Hepatocyte (in vitro differentiated cells): ENCODE data around the gene GPR65. TPM values are rescaled to one million over a fixed set of nuclear protein-coding genes. Genes with fewer than 3 reads are reported as not detected.

Source experiments
- DNase-seq: peaks from one replicate; pipeline ENCODE4 v3.0.0-alpha.2; 2016; ENCODE audit warnings: low spot score
- H2AFZ ChIP-seq: fragments of 200-600 bp; sonication (generic); 2 replicates; pipeline ENCODE4 v1.6.0; 2016; ENCODE audit warnings: antibody characterized with exemption, mild to moderate bottlenecking
- H3K27ac ChIP-seq: fragments of 200-600 bp; sonication (generic); 2 replicates; pipeline ENCODE4 v1.5.1; 2016; ENCODE audit warnings: mild to moderate bottlenecking
- H3K27me3 ChIP-seq: fragments of 200-600 bp; sonication (generic); 2 replicates; pipeline ENCODE4 v1.6.1; 2016
- H3K36me3 ChIP-seq: fragments of 200-600 bp; sonication (generic); replicated peaks from 2 replicates; pipeline ENCODE4 v1.5.1; 2016; ENCODE audit warnings: low read depth; ENCODE audit not compliant: insufficient read depth
- H3K4me1 ChIP-seq: fragments of 200-600 bp; sonication (generic); 2 replicates; pipeline ENCODE4 v1.5.1; 2016; ENCODE audit warnings: mild to moderate bottlenecking, moderate library complexity; ENCODE audit not compliant: insufficient read depth
- H3K4me2 ChIP-seq: fragments of 200-600 bp; sonication (generic); 2 replicates; pipeline ENCODE4 v1.6.0; 2016
- H3K4me3 ChIP-seq: fragments of 200-600 bp; sonication (generic); 2 replicates; pipeline ENCODE4 v1.5.1; 2016; ENCODE audit warnings: mild to moderate bottlenecking
- H3K79me2 ChIP-seq: fragments of 200-600 bp; sonication (generic); 2 replicates; pipeline ENCODE4 v1.6.0; 2017; ENCODE audit warnings: mild to moderate bottlenecking
- H3K9me2 ChIP-seq: fragments of 200-600 bp; sonication (generic); replicated peaks from 2 replicates; pipeline ENCODE4 v1.6.0; 2017; ENCODE audit warnings: mild to moderate bottlenecking; ENCODE audit not compliant: insufficient read depth
- H3K9me3 ChIP-seq: fragments of 200-600 bp; sonication (generic); 2 replicates; pipeline ENCODE4 v1.5.1; 2016; ENCODE audit warnings: low read depth, mild to moderate bottlenecking
- H4K20me1 ChIP-seq: fragments of 200-600 bp; sonication (generic); 2 replicates; pipeline ENCODE4 v1.6.0; 2016; ENCODE audit warnings: mild to moderate bottlenecking; ENCODE audit not compliant: insufficient read depth, poor library complexity, severe bottlenecking
- EZH2 ChIP-seq: fragments of 200-600 bp; sonication (generic); IDR thresholded peaks from 2 replicates; pipeline ENCODE4 v1.6.1; 2016; ENCODE audit warnings: antibody characterized with exemption, mild to moderate bottlenecking, borderline replicate concordance
- EZH2phosphoT487 ChIP-seq: fragments of 200-600 bp; sonication (generic); IDR thresholded peaks from one replicate; pipeline ENCODE4 v1.6.1; 2018; ENCODE audit warnings: antibody characterized with exemption, mild to moderate bottlenecking, low read depth, moderate library complexity; ENCODE audit not compliant: unreplicated experiment, severe bottlenecking
- WGBS: methylation state at CpG from one replicate; pipeline ENCODE4 v1.1.6; 2016; ENCODE audit warnings: low lambda C conversion rate; ENCODE audit errors: missing lambda C conversion rate; 5-methylcytosine and 5-hydroxymethylcytosine counted together
- polyA plus RNA-seq: library from polyadenylated mRNA; unstranded; fragments of >200 nt; fragmentation: Nextera tagmentation; extraction: Ambion mirVana; gene quantifications from 2 replicates; pipeline ENCODE4 v1.2.1, GENCODE V29; 2016
- total RNA-seq: library from RNA; depleted of rRNA; stranded (reverse); fragments of >200 nt; gene quantifications from 2 replicates; pipeline ENCODE4 v1.2.3, GENCODE V29; 2014
- TF ChIP-seq, protein P1 (sequence below): fragments of 200-600 bp; sonication (generic); IDR thresholded peaks from 2 replicates; pipeline ENCODE4 v1.5.1; 2016; ENCODE audit warnings: antibody characterized with exemption, mild to moderate bottlenecking; ENCODE audit not compliant: poor library complexity

GPR65 gene
- total RNA-seq (0.04 and 0.10 TPM in 2 replicates), polyA plus RNA-seq (0.13 and 0.22 TPM in 2 replicates)

- no peak for DNase-seq
- H2AFZ ChIP-seq, result no peak within 1 kb of the TSS
- no peaks in the 10 kb centered on the region for H3K79me2 ChIP-seq
- no peak for TF ChIP-seq EZH2phosphoT487
- TF ChIP-seq, protein P1, sequence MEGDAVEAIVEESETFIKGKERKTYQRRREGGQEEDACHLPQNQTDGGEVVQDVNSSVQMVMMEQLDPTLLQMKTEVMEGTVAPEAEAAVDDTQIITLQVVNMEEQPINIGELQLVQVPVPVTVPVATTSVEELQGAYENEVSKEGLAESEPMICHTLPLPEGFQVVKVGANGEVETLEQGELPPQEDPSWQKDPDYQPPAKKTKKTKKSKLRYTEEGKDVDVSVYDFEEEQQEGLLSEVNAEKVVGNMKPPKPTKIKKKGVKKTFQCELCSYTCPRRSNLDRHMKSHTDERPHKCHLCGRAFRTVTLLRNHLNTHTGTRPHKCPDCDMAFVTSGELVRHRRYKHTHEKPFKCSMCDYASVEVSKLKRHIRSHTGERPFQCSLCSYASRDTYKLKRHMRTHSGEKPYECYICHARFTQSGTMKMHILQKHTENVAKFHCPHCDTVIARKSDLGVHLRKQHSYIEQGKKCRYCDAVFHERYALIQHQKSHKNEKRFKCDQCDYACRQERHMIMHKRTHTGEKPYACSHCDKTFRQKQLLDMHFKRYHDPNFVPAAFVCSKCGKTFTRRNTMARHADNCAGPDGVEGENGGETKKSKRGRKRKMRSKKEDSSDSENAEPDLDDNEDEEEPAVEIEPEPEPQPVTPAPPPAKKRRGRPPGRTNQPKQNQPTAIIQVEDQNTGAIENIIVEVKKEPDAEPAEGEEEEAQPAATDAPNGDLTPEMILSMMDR, result no peak
- TF ChIP-seq EZH2, result no peak
- H3K9me2 ChIP-seq, result no peaks in the 10 kb centered on the region
- H3K27ac ChIP-seq, result no peak within 1 kb of the TSS
- no peaks in the 10 kb centered on the region for H3K4me1 ChIP-seq
- H3K4me2 ChIP-seq, result no peak within 1 kb of the TSS
- no peaks in the 10 kb centered on the region for H3K36me3 ChIP-seq
- H3K4me3 ChIP-seq, result no peak within 1 kb of the TSS
- H3K9me3 ChIP-seq, result no peaks in the 10 kb centered on the region
- WGBS, result 87% methylated on average over 3 of the region's 3 CpGs
- no peaks in the 10 kb centered on the region for H3K27me3 ChIP-seq
- H4K20me1 ChIP-seq, result no peaks in the 10 kb centered on the region
Observed at GRCh38 chr14:88005050-88005481, at the start of gene GPR65. Gene GPR65 (plus strand): TSS chr14:88005135. CDS start chr14:88010848, 5,713 bp downstream.

DNA sequence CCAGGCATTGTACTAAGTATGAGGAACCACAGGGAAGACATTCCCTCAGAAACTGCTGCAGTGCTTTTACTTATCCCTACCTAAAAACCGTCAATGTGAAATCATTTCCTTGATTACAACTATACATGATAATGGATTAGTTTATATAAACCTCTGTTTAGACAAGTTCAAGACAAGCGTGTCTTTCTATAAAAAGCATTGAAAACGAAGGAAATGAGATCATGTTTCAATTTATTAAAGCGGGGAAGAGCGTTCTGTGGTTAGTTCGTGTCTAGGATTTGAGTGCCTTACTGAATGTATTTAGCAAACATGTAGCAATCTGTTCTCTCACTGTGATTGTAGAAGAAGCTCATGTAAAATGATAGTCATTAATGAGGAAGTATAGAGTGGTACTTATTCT is 49.4 kb upstream of the GPR65 start:
- H3K27me3 ChIP-seq, result no peaks in the 10 kb centered on the region
- H3K9me2 ChIP-seq, result no peaks in the 10 kb centered on the region
- H2AFZ ChIP-seq, result no peak overlapping the region
- no peak for DNase-seq
- H3K27ac ChIP-seq, result no peak overlapping the region
- peak overlapping the region; percentile 15 for H3K4me2 ChIP-seq
- H3K4me1 ChIP-seq, result no peaks in the 10 kb centered on the region
- no peaks in the 10 kb centered on the region for H3K79me2 ChIP-seq
- WGBS, result 57% methylated on average over 6 of the region's 6 CpGs
- H3K9me3 ChIP-seq, result no peaks in the 10 kb centered on the region
- TF ChIP-seq EZH2phosphoT487 (no peak), EZH2 (no peak)
- TF ChIP-seq, protein P1, result no peak
- H4K20me1 ChIP-seq, result no peaks in the 10 kb centered on the region
- no peak overlapping the region for H3K4me3 ChIP-seq
- no peaks in the 10 kb centered on the region for H3K36me3 ChIP-seq

DNA sequence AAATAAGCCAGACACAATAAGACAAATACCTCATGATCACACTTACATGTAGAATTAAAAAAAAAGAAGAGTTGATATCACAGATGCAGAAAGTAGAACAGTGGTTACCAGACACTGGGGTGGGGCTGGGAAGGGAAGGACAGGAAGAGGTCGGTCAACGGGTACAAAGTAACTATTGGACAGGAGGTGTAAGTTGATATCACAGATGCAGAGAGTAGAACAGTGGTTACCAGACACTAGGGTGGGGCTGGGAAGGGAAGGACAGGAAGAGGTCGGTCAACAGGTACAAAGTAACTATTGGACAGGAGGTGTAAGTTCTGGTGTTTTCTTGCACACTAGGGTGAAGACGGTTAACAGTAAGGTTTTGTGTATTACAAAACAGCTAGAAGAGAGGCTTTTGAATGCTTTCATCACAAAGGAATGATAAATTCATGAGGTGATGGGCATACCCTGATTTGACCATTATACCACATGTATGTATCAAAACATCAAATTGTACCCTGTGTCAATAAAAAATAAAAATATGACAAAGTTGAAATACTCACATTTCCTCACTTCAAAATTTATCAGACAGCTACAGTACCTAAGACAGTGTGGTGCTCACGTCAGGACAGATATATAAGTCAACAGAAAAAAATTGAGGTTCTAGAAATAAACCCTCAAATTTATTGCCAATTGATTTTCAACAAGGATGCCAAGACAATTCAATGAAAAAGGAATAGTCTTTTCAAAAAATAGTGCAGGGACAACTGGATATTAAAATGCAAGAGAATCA is 44.7 kb upstream of the GPR65 start:
- H3K4me3 ChIP-seq, result no peak overlapping the region
- H3K9me3 ChIP-seq, result no peaks in the 10 kb centered on the region
- no peaks in the 10 kb centered on the region for H4K20me1 ChIP-seq
- no peak overlapping the region for H2AFZ ChIP-seq
- no peaks in the 10 kb centered on the region for H3K27me3 ChIP-seq
- H3K4me2 ChIP-seq, result no peak overlapping the region
- H3K79me2 ChIP-seq, result no peaks in the 10 kb centered on the region
- no peaks in the 10 kb centered on the region for H3K9me2 ChIP-seq
- peaks cover 3% of the 10 kb centered on the region for H3K36me3 ChIP-seq
- H3K27ac ChIP-seq, result no peak overlapping the region
- no peak for DNase-seq
- H3K4me1 ChIP-seq, result no peaks in the 10 kb centered on the region
- WGBS, result 98% methylated on average over 5 of the region's 5 CpGs
- no peak for TF ChIP-seq EZH2phosphoT487
- TF ChIP-seq EZH2, result no peak
- TF ChIP-seq, protein P1, result no peak
